IPS DF 6.9 (cell line): ENCODE data around the gene CD151.

Experiments
- DNase-seq: peaks from one replicate; pipeline ENCODE4 v3.0.0-alpha.2; 2013; ENCODE audit warnings: low read depth, low spot score
- H3K27ac ChIP-seq: one replicate; pipeline ENCODE4 v1.5.1; 2013; ENCODE audit warnings: low read length, control low read depth
- H3K27me3 ChIP-seq: 2 replicates; pipeline ENCODE4 v1.6.1; 2013; ENCODE audit warnings: mild to moderate bottlenecking, low read length; ENCODE audit not compliant: control insufficient read depth, insufficient read depth
- H3K36me3 ChIP-seq: 2 replicates; pipeline ENCODE4 v1.6.1; 2013; ENCODE audit warnings: low read length; ENCODE audit not compliant: control insufficient read depth, insufficient read depth
- H3K4me1 ChIP-seq: 2 replicates; pipeline ENCODE4 v1.6.1; 2013; ENCODE audit warnings: low read length; ENCODE audit not compliant: control insufficient read depth, insufficient read depth
- H3K4me3 ChIP-seq: 2 replicates; pipeline ENCODE4 v1.5.1; 2013; ENCODE audit warnings: mild to moderate bottlenecking, low read length
- H3K9me3 ChIP-seq: 2 replicates; pipeline ENCODE4 v1.6.1; 2013; ENCODE audit warnings: low read length, inconsistent platforms; ENCODE audit not compliant: control insufficient read depth, insufficient read depth
- WGBS: extraction: QIAGEN DNeasy Blood & Tissue Kit; methylation state at CpG from one replicate; pipeline ENCODE4 v1.1.7; 2013; ENCODE audit warnings: mixed read lengths, missing lambda C conversion rate; ENCODE audit not compliant: insufficient read length, insufficient coverage; 5-methylcytosine and 5-hydroxymethylcytosine counted together

The CD151 gene

DNA sequence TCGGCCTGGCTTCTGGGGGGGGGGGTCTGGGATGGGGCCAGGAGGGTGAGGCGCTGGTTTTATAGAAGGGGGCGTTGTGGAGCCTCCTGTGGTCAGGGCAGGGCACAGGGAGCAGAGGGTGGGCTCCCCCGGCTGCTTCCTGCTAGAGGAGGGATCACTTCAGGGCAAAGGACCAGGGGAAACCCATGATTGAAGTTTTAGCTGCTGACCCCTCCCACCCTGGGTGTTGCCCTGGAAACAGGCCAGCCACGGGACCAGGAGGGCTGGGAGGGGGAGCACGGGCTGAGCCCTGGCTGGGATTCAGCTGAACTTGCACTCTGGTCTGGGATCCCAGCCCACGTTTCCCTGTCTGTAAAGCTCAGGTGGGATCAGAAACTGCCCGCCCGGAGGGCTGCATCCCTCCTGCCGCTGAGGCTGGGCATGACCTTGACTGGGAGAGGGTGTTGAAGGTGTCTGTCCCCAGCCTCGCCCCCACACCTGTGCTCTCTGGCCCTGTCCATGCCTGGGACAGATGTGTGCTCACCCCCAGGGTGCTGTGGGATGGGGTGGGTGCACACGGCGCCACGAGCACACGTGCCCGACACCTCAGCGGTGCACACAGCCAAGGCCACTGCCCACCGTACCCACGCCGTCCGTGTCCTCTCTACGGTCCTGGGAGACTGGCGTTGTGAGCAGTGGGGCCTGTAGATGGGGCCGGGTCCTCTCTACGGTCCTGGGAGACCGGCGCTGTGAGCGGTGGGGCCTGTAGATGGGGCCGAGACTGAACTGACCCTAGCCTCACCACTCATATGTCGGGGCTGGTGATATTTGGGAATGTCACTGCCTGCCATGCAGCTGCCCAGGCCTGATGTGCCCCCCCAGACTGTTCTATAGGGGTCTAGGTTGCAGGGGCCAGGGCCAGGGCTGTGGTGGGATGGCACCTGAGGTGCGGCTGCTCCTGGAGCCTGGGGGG, 12.2 kb downstream of the CD151 start:
- no peak overlapping the region for H3K27ac ChIP-seq
- DNase-seq = no peak
- WGBS = no CpG with 5 or more reads among the region's 31 CpGs

DNA sequence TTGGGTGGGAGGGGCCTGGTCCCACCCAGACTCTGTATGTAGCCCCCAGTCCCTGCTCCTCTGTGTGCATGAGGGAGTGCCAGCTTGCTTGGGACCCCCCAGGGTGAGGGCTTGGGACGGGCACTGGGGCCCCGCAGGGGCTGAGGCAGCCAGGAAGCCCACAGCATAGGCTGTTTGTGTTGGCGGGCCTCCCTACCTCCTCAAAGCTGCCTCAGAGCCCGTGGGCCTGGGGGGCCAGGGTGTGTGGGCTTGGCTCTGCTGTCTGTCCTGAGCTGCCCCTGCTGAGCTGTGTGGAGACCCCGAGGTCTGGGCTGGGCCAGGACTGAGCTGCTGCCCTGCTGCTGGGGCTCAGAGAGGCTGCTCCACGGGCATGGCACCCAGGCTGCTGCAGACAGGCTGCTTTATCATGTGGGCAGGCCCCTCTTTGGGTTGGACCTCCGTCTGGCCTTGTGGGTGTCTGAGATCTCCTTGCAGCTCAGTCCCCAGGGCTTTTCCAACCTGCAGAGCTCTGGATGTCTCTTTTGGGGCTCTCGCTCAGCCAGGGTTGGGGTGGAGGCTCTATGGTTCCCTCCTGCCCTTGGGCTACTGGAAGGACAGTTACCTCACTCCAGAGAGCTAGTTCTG, 13.2 kb downstream of the CD151 start:
- DNase-seq = no peak
- H3K36me3 ChIP-seq = no peaks in the 10 kb centered on the region; the same call in 1 of the 2 replicates
- no peaks in the 10 kb centered on the region for H3K9me3 ChIP-seq
- H3K4me1 ChIP-seq = peaks cover 14% of the 10 kb centered on the region
- H3K4me3 ChIP-seq = no peak overlapping the region
- WGBS = no CpG with 5 or more reads among the region's 8 CpGs
- H3K27ac ChIP-seq = no peak overlapping the region
- no peaks in the 10 kb centered on the region for H3K27me3 ChIP-seq

More for the DNA sequence above, 12.2 kb downstream of the CD151 start:
- Histone ChIP-seq H3K36me3 (peaks cover 9% of the 10 kb centered on the region), H3K4me1 (peaks cover 14% of the 10 kb centered on the region), H3K9me3 (no peaks in the 10 kb centered on the region), H3K27me3 (no peaks in the 10 kb centered on the region), H3K4me3 (peak overlapping the region; percentile 32; the same call in 1 of the 2 replicates)

DNA sequence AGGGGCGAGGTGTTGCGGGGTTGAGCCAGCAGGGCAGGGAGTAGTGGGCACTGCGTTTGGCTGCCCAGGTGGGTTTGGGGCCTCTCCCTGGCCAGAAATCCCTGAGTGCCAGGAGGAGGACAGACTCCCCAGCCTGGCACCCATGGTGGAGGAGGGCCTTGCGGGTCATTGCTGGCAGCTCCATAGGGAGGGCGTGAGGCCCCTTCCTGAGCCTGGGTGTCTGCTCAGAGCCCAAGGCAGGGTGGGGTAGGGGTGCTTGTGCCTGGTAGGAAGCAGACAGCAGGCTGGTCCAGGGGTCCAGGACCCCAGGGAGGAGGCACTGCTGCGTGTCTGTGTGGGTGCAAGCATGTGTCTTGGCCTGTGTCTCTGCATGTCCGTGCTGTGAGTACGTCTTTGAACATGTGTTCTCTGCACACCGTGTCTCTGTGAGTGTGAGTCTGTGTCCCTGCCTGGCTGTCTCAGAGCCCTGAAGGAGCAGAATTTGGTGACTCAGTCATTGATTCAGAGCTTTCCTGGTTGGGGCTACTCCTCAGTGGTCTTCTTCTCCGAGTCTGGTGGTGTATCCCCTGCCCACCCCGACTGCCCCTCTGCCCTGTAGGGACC, 13.8 kb downstream of the CD151 start:
- Histone ChIP-seq H3K4me3 (no peak overlapping the region), H3K27ac (no peak overlapping the region), H3K27me3 (no peaks in the 10 kb centered on the region), H3K9me3 (no peaks in the 10 kb centered on the region), H3K4me1 (peaks cover 16% of the 10 kb centered on the region), H3K36me3 (no peaks in the 10 kb centered on the region; the same call in 1 of the 2 replicates)
- no peak for DNase-seq
- WGBS = no CpG with 5 or more reads among the region's 11 CpGs

DNA sequence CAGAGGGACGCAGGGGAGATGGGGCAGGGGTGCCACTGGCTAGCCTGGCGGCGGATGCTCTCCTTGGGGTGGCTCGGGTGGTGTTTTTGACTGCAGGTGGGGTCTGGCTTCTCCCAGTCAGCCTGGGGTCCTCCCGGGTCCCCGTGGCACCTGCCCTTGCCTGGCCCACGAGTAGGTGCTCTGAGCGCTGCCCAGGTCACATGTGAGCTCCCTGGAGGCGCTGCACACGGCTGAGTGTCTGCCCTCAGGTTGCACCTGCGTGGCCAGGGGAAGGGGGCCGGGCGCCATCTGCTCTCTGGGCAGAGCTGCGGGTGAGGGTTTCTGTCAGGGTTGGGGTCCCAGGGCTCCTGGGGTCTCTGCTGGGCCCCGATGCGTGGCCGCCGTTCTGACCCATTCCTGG, 15.1 kb downstream of the CD151 start:
- Histone ChIP-seq H3K9me3 (no peaks in the 10 kb centered on the region), H3K4me3 (no peak overlapping the region), H3K27me3 (no peaks in the 10 kb centered on the region), H3K27ac (no peak overlapping the region), H3K36me3 (no peaks in the 10 kb centered on the region; the same call in 1 of the 2 replicates), H3K4me1 (peaks cover 16% of the 10 kb centered on the region)
- WGBS = no CpG with 5 or more reads among the region's 18 CpGs
- DNase-seq = no peak

DNA sequence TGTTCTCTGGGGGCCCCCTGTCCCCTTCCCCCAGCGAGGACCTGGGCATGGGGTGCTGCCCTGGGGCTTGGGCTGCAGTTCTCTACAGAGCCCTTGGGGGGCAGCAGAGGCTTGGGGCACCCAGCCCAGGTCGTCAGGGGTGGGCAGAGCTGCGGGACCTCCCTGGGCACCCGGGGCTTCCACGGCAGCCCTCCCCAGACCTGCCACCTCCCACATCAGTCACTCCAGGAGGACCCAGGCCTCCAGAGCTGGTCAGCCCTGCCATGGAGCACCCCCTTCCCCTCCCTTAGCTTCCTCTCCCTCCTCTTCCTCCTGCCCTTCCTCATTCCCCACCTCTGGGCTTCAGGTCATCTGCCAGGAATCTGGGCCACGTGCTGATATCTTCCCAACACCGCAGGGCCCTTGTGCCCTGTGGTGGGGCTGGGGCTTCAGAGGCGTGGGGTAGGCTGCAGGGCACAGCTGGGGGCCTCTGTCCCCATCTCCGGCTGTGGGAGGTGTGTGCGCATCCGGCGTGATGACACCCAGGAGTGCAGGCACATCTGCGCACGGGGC, 15.7 kb downstream of the CD151 start:
- no peak for DNase-seq
- Histone ChIP-seq H3K27ac (no peak overlapping the region), H3K36me3 (no peaks in the 10 kb centered on the region; the same call in 1 of the 2 replicates), H3K4me3 (no peak overlapping the region), H3K9me3 (no peaks in the 10 kb centered on the region), H3K4me1 (peaks cover 16% of the 10 kb centered on the region), H3K27me3 (no peaks in the 10 kb centered on the region)
- WGBS = no CpG with 5 or more reads among the region's 14 CpGs

DNA sequence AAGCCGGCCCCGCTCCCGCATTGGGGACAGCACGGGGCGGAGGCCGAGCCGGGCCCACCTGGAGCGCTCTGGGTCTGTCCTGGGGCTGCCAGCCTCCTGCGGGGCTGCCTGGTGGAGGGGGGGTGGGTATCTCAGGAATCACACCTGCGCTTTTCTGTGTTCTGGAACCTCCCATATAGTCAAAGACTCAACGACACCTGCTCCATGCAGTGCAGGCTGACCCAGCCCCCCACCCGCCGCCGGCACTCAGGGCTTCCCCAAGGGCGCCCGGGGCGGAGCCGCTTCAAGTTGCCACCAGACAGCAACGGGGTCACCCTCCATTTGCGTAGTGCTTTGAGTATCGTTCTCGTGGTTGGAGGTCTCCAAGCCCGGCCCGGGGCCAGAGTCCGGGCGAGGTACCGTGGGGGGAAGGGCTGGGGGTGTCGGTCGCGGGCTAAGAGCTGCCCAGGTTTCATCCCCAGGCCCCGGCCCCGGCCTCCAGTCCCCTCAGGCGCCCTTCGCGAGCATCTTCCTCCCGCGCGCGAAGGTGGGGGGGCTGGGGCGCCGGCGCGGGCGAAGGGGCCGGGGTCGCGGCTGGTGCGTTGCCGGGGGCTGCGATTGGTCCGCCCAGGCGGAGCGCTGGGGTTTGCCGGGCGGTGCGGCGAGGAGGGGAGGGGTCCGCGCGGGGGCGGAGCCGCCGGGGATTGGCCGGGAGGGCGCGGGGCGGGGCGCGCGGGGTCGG, 16.5 kb downstream of the CD151 start:
- peak overlapping the region; percentile 30; the same call in 1 of the 2 replicates for H3K4me3 ChIP-seq
- no CpG with 5 or more reads among the region's 71 CpGs for WGBS
- DNase-seq = no peak
- peaks cover 16% of the 10 kb centered on the region for H3K4me1 ChIP-seq
- H3K36me3 ChIP-seq = no peaks in the 10 kb centered on the region; the same call in 1 of the 2 replicates
- no peak overlapping the region for H3K27ac ChIP-seq
- no peaks in the 10 kb centered on the region for H3K9me3 ChIP-seq
- no peaks in the 10 kb centered on the region for H3K27me3 ChIP-seq

DNA sequence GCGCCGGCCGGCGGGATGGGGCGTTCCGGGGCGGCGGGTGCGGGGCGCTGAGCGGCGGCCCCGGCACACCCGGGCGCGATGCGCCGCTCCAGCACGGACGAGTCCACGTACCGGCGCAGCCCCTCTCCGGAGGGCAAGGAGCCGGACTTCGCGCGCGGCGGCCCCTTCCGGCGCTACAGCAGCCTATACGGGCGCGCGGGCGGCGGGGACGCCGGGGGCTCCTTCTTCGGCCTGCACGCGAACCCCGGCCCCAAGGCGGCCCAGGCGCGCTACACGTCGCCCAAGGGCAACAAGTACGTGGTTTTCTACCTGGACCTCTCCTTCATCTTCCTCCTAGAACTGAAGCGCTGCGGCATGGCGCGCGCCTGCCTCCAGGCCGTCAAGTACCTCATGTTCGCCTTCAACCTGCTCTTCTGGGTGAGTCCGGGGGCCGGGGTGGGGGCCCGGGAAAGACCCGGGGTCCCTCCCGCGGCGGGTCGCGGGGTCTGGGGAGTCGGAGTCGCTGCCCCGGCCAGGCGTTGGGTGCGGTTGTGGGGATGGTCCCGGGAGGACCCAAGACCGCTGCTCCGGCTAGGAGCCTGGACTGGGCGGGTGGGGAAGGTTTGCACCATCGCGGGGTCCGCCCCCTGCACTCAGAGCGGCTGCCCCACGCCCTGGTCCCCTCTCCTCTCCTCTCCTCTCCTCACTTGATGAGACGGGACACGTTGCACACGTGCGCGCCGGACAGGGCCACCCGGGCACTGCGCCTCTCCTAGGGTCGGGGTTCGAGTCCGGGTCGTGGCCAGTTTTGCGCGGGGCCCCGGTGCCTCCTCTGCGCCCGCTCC, 17.4 kb downstream of the CD151 start:
- no peaks in the 10 kb centered on the region for H3K9me3 ChIP-seq
- H3K36me3 ChIP-seq = no peaks in the 10 kb centered on the region; the same call in 1 of the 2 replicates
- no CpG with 5 or more reads among the region's 97 CpGs for WGBS
- H3K27ac ChIP-seq = no peak overlapping the region
- H3K4me3 ChIP-seq = peak overlapping the region; percentile 57; the same call in 1 of the 2 replicates
- DNase-seq = no peak
- peaks cover 14% of the 10 kb centered on the region for H3K4me1 ChIP-seq
- H3K27me3 ChIP-seq = no peaks in the 10 kb centered on the region

DNA sequence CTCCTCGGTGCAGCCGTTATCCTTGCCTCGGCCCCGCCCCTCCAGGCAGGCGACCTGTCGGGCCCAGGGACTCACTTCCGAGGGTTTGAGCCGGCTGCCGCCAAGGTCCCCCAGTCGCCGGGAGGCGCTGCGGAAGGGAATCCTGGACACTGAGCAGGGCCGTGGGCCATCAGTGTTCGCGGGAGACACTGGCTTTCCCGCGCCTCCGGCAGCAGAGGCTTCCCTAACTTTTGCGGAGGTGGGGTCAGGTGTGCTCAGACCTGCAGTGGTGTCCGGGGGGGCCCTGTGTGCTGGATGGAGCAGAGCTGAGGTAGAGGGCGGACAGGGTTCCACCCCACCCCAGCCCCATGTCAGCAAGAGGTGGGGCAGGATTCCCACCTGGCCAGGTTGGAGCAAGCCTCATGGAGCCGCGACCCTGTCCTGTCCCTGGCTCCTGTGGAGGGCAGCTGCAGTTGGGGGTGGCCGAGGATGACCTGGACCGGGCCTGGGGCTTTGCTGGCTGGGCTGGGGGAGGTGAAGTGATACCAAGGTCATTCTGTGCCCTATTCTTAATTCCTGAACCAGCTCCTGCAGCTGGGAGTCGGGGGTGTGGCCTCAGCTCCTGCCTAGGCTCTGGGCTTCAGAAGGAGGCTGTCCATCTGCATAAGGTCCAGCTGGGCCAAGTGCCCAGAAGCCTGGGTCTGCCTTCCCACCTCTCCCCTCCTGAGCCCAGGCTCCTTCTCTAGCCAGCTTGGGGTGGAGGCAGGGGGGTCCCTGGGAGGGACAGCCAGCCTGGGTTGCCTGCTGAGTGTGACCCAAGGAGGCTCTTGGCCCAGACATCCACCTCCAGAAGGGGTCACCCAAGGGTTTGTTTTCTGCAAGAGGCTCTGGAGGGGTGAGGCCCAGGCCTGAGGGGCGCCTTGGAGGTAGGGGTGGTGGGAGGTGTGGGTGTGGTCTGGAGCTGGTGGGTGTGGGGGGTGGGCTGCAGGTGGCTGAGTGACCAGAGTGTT, 18.3 kb downstream of the CD151 start:
- no peaks in the 10 kb centered on the region for H3K9me3 ChIP-seq
- WGBS = no CpG with 5 or more reads among the region's 28 CpGs
- H3K4me3 ChIP-seq = peak overlapping the region; percentile 57; the same call in 1 of the 2 replicates
- H3K27ac ChIP-seq = no peak overlapping the region
- H3K36me3 ChIP-seq = no peaks in the 10 kb centered on the region; the same call in 1 of the 2 replicates
- H3K27me3 ChIP-seq = no peaks in the 10 kb centered on the region
- no peak for DNase-seq
- H3K4me1 ChIP-seq = peaks cover 8% of the 10 kb centered on the region
